CD4-positive, alpha-beta T cell treated with Interleukin-2 at 100 ng/mL for 4 hours (primary cell): ENCODE data around the gene LINGO1.

Experiments
- DNase-seq: peaks from one replicate; pipeline ENCODE4 v3.0.0-alpha.2; 2020; ENCODE audit warnings: low spot score

Gene LINGO1

GRCh38 chr15:77595231-77595630 is 37.5 kb downstream of the LINGO1 start:
- DNase-seq: no peak

- no peak for DNase-seq
These were observed 40.0 kb downstream of the LINGO1 start for GRCh38 chr15:77592758-77593157.

GRCh38 chr15:77591968-77592613 is 40.6 kb downstream of the LINGO1 start:
- DNase-seq: no peak

GRCh38 chr15:77589839-77590238 is 42.9 kb downstream of the LINGO1 start:
- DNase-seq: no peak

- no peak for DNase-seq
These were observed 44.6 kb downstream of the LINGO1 start for GRCh38 chr15:77588126-77588525.

GRCh38 chr15:77584691-77585090 is 48.0 kb downstream of the LINGO1 start:
- no peak for DNase-seq

GRCh38 chr15:77584201-77584600 is 48.5 kb downstream of the LINGO1 start:
- DNase-seq: no peak

- DNase-seq: no peak
These were observed 49.9 kb downstream of the LINGO1 start for GRCh38 chr15:77582763-77583162.

GRCh38 chr15:77581896-77582569 is 50.7 kb downstream of the LINGO1 start:
- no peak for DNase-seq

GRCh38 chr15:77580996-77581682 is 51.6 kb downstream of the LINGO1 start:
- no peak for DNase-seq

- DNase-seq: no peak
These were observed 53.1 kb downstream of the LINGO1 start for GRCh38 chr15:77579498-77580188.

- no peak for DNase-seq
These were observed 53.9 kb downstream of the LINGO1 start for GRCh38 chr15:77578641-77579372.

GRCh38 chr15:77577366-77577950 is 55.3 kb downstream of the LINGO1 start:
- DNase-seq: no peak

GRCh38 chr15:77576538-77576937 is 56.2 kb downstream of the LINGO1 start:
- DNase-seq: no peak

- DNase-seq: no peak
These were observed 57.3 kb downstream of the LINGO1 start for GRCh38 chr15:77575203-77575934.

GRCh38 chr15:77574521-77575202 is 58.0 kb downstream of the LINGO1 start:
- DNase-seq: no peak

GRCh38 chr15:77573802-77574201 is 58.9 kb downstream of the LINGO1 start:
- no peak for DNase-seq

GRCh38 chr15:77572186-77572585 is 60.5 kb downstream of the LINGO1 start:
- no peak for DNase-seq

GRCh38 chr15:77571741-77572140 is 61.0 kb downstream of the LINGO1 start:
- no peak for DNase-seq

GRCh38 chr15:77571181-77571580 is 61.5 kb downstream of the LINGO1 start:
- DNase-seq: no peak
